ENCODE measurements around the gene PBRM1. TPM values are rescaled to one million over a fixed set of nuclear protein-coding genes. Genes with fewer than 3 reads are reported as not detected.

Gene PBRM1
- total and polyA plus RNA-seq, 2 of the 13 experiments (the other 11 are each of a cell fraction or from before 2014, with no cell fraction given): 10.9 to 33.2 TPM

DNA sequence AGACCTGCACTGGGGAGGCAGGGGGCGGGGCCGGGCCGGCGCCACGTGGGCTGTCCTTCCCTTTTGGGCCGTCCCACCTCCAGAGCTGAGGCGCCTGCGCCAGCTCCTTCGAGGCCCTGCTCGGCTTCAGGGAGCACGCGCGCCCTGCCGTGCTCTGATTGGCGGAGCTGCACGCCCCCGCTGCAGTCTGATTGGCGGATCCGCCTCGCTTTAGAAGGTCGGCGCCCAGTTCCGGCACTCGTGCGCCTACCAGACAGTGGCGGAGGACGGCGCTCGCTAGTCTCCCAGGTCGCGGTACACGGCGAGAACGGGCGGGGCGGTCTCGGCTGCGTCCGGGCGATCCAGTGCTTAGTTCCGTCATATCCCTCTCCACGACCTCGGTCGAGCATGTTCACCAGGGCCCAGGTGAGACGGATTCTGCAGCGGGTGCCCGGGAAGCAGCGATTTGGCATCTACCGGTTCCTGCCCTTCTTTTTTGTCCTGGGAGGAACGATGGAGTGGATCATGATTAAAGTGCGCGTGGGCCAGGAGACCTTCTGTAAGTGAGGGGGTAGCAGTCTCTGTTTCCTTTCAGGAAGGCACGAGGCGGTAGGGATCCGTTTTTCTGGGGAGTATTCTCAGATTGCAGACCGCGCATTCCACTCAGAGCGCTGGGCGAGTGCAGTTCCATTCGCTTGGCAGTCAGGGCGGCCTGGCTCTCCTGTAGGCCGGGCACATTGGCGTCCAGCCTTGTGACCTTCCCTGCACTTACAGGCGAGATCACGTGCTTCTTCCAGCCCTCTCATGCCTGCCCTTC, 149.1 kb downstream of the PBRM1 start, which contains the start of gene UQCC5:
Gene UQCC5 (plus strand): TSS at position 237 of the 796 bp plus-strand sequence. CDS start 151 bp downstream, at position 388.
- no TSS peak for BruUV-seq (replicated peaks)
- peak within 1 kb of the TSS; percentile 93 for H3K9ac ChIP-seq (ENCODE audit: insufficient read depth, low read depth, low read length)
- ChIA-PET POLR2A (interaction anchor here (0.7 to 1.1 kb wide), 13 partner anchors 8 to 298 kb away, joined by 3 to 13 read pairs (median 4); partner anchors contain the start of gene TWF2), CTCF (ENCODE audit: low intra/inter-chr PET ratio, low total read pairs) (no interaction called here)
- peaks cover 58% of the 10 kb centered on the region for H3K79me2 ChIP-seq (ENCODE audit: insufficient read depth, low read length)
- in situ Hi-C loops (cut with HindIII; ENCODE audit: extremely low pct_ligation_motif_present, low pct_unique_long_range_greater_than_20kb): no loop called here
- intact Hi-C loops (cut with micrococcal nuclease; ENCODE audit: unreplicated experiment): no loop called here
- FAIRE-seq: peak; percentile 81
- H3K4me1 ChIP-seq (ENCODE audit: insufficient read depth, low read length): peaks cover 60% of the 10 kb centered on the region
- WGBS (ENCODE audit: low lambda C conversion rate): 0% methylated on average over 11 of the region's 65 CpGs
- peak within 1 kb of the TSS; percentile 87 for H3K27ac ChIP-seq (ENCODE audit: extremely low read length, insufficient read depth, low read length)
- H3K4me2 ChIP-seq (ENCODE audit: low read depth, low read length): peak within 1 kb of the TSS; percentile 98
- DNase-seq (ENCODE audit: low spot score): peak; percentile 96
- ATAC-seq: peak; percentile 86
- H4K20me1 ChIP-seq (ENCODE audit: insufficient read depth, low read length): peaks cover 17% of the 10 kb centered on the region
- peaks cover 0 to 16% of the 10 kb centered on the region in 2 experiments; a peak in 3 of 5 replicates for H3K36me3 ChIP-seq (replicated peaks in 1 of 2; ENCODE audit: control insufficient read depth in 1 of 2, insufficient read depth in 2 of 2, low read length in 2 of 2)
- H3K9me3 ChIP-seq (ENCODE audit: low read length): no peaks in the 10 kb centered on the region
- H3K27me3 ChIP-seq (ENCODE audit: control insufficient read depth in 1 of 2, insufficient read depth in 2 of 2, low read length in 2 of 2): no peaks in the 10 kb centered on the region; a peak in 1 of 5 replicates
- H3K4me3 ChIP-seq (replicated peaks in 1 of 3; ENCODE audit: insufficient read depth in 1 of 3, low read depth in 2 of 3, low read length in 3 of 3): peak within 1 kb of the TSS; percentile 54 to 87 (median 62)
- H2AFZ ChIP-seq (ENCODE audit: low read length): no peak within 1 kb of the TSS
- TF ChIP-seq, protein P1, sequence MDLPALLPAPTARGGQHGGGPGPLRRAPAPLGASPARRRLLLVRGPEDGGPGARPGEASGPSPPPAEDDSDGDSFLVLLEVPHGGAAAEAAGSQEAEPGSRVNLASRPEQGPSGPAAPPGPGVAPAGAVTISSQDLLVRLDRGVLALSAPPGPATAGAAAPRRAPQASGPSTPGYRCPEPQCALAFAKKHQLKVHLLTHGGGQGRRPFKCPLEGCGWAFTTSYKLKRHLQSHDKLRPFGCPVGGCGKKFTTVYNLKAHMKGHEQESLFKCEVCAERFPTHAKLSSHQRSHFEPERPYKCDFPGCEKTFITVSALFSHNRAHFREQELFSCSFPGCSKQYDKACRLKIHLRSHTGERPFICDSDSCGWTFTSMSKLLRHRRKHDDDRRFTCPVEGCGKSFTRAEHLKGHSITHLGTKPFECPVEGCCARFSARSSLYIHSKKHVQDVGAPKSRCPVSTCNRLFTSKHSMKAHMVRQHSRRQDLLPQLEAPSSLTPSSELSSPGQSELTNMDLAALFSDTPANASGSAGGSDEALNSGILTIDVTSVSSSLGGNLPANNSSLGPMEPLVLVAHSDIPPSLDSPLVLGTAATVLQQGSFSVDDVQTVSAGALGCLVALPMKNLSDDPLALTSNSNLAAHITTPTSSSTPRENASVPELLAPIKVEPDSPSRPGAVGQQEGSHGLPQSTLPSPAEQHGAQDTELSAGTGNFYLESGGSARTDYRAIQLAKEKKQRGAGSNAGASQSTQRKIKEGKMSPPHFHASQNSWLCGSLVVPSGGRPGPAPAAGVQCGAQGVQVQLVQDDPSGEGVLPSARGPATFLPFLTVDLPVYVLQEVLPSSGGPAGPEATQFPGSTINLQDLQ (CRISPR knock-in tag; IDR thresholded peaks at IDR 0.05): no peak; the same call in 1 of the 2 replicates
- TF ChIP-seq, protein P2, sequence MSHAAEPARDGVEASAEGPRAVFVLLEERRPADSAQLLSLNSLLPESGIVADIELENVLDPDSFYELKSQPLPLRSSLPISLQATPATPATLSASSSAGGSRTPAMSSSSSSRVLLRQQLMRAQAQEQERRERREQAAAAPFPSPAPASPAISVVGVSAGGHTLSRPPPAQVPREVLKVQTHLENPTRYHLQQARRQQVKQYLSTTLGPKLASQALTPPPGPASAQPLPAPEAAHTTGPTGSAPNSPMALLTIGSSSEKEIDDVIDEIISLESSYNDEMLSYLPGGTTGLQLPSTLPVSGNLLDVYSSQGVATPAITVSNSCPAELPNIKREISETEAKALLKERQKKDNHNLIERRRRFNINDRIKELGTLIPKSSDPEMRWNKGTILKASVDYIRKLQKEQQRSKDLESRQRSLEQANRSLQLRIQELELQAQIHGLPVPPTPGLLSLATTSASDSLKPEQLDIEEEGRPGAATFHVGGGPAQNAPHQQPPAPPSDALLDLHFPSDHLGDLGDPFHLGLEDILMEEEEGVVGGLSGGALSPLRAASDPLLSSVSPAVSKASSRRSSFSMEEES (CRISPR knock-in tag; IDR thresholded peaks at IDR 0.05): peak; percentile 83; the same call in 1 of the 2 replicates
- TF ChIP-seq ZNF296 (CRISPR knock-in tag; conservative IDR thresholded peaks at IDR 0.05): no peak; the same call in 1 of the 2 replicates
- TF ChIP-seq HNRNPL (IDR thresholded peaks at IDR 0.05; ENCODE audit: low read depth, low read length): no peak
- TF ChIP-seq AGO2 (optimal IDR thresholded peaks at IDR 0.05; ENCODE audit: low read depth, low read length): peak; percentile 97
- TF ChIP-seq, protein P3, sequence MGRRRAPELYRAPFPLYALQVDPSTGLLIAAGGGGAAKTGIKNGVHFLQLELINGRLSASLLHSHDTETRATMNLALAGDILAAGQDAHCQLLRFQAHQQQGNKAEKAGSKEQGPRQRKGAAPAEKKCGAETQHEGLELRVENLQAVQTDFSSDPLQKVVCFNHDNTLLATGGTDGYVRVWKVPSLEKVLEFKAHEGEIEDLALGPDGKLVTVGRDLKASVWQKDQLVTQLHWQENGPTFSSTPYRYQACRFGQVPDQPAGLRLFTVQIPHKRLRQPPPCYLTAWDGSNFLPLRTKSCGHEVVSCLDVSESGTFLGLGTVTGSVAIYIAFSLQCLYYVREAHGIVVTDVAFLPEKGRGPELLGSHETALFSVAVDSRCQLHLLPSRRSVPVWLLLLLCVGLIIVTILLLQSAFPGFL (CRISPR knock-in tag; IDR thresholded peaks at IDR 0.05): peak; percentile 66; the same call in 1 of the 2 replicates
- peak; percentile 73; the same call in 1 of the 2 replicates for TF ChIP-seq ZFP41 (CRISPR knock-in tag; IDR thresholded peaks at IDR 0.05; ENCODE audit: borderline replicate concordance)
- TF ChIP-seq IRX3 (CRISPR knock-in tag; IDR thresholded peaks at IDR 0.05; ENCODE audit: borderline replicate concordance, low read depth): peak; percentile 29; the same call in 1 of the 2 replicates
- TF ChIP-seq, protein P4, sequence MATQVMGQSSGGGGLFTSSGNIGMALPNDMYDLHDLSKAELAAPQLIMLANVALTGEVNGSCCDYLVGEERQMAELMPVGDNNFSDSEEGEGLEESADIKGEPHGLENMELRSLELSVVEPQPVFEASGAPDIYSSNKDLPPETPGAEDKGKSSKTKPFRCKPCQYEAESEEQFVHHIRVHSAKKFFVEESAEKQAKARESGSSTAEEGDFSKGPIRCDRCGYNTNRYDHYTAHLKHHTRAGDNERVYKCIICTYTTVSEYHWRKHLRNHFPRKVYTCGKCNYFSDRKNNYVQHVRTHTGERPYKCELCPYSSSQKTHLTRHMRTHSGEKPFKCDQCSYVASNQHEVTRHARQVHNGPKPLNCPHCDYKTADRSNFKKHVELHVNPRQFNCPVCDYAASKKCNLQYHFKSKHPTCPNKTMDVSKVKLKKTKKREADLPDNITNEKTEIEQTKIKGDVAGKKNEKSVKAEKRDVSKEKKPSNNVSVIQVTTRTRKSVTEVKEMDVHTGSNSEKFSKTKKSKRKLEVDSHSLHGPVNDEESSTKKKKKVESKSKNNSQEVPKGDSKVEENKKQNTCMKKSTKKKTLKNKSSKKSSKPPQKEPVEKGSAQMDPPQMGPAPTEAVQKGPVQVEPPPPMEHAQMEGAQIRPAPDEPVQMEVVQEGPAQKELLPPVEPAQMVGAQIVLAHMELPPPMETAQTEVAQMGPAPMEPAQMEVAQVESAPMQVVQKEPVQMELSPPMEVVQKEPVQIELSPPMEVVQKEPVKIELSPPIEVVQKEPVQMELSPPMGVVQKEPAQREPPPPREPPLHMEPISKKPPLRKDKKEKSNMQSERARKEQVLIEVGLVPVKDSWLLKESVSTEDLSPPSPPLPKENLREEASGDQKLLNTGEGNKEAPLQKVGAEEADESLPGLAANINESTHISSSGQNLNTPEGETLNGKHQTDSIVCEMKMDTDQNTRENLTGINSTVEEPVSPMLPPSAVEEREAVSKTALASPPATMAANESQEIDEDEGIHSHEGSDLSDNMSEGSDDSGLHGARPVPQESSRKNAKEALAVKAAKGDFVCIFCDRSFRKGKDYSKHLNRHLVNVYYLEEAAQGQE (IDR thresholded peaks at IDR 0.05; ENCODE audit: borderline replicate concordance in 1 of 2, low read depth in 1 of 2, low read length in 2 of 2): peak in 1 of 2 experiments; percentile 33; a peak in 1 of 4 replicates
- TF ChIP-seq RBAK (CRISPR knock-in tag; IDR thresholded peaks at IDR 0.05): no peak
